Panc1 (cell line): ENCODE data around the gene RPEL1. TPM values are rescaled to one million over a fixed set of nuclear protein-coding genes. Genes with fewer than 3 reads are reported as not detected.

ENCODE experiments used
- ATAC-seq: fragments of 200-7000 bp; cut with Tn5 transposase; 2 replicates; pipeline ENCODE4 v1.9.1; 2020; ENCODE audit warnings: mild to moderate bottlenecking, moderate library complexity
- BruUV-seq: library from RNA; stranded (reverse); fragments of 400-500 nt; replicated peaks from 2 replicates; lab custom pipeline; 2021; lab: Mats Ljungman, UMichigan
- CTCF ChIA-PET: fragments of 300-600 bp; sonication (Branson Sonifier 250); formaldehyde crosslinking; loops from one replicate; lab custom pipeline; 2022; ENCODE audit warnings: antibody characterized with exemption; lab: Charles Lee
- POLR2A ChIA-PET: fragments of 300-600 bp; sonication (Branson Sonifier 250); formaldehyde crosslinking; loops from one replicate; lab custom pipeline; 2022; ENCODE audit warnings: antibody characterized with exemption; lab: Charles Lee
- DNase-seq: peaks from one replicate; pipeline ENCODE4 v3.0.0-alpha.2; 2010; ENCODE audit warnings: low read depth, low spot score
- H3K27ac ChIP-seq: 2 replicates; pipeline ENCODE4 v1.5.1; 2011; ENCODE audit warnings: mild to moderate bottlenecking, low read length, inconsistent platforms
- H3K27me3 ChIP-seq: fragments of 200-500 bp; sonication (Bioruptor generic); 2 replicates; pipeline ENCODE4 v1.6.0; 2014; ENCODE audit warnings: low read length, inconsistent platforms; ENCODE audit not compliant: control insufficient read depth, insufficient read depth
- H3K36me3 ChIP-seq: fragments of 200-500 bp; sonication (Bioruptor generic); 2 replicates; pipeline ENCODE4 v1.5.1; 2014; ENCODE audit warnings: inconsistent platforms, mild to moderate bottlenecking, low read length, moderate library complexity; ENCODE audit not compliant: control insufficient read depth, insufficient read depth
- H3K4me1 ChIP-seq: 2 replicates; pipeline ENCODE4 v1.5.1; 2011; ENCODE audit warnings: inconsistent platforms, mild to moderate bottlenecking, low read length, moderate library complexity; ENCODE audit not compliant: control insufficient read depth, insufficient read depth
- H3K4me3 ChIP-seq, 2 experiments: 2 replicates each; pipeline ENCODE4 v1.5.1; 2011 to 2012; ENCODE audit warnings: low read depth in 2 of 2, low read length in 2 of 2, mild to moderate bottlenecking in 2 of 2, inconsistent platforms in 1 of 2, moderate library complexity in 1 of 2
- H3K9me3 ChIP-seq: fragments of 200-500 bp; sonication (Bioruptor generic); 2 replicates; pipeline ENCODE4 v1.5.1; 2014; ENCODE audit warnings: low read depth, mild to moderate bottlenecking, inconsistent platforms, low read length, moderate library complexity; ENCODE audit not compliant: control insufficient read depth, insufficient read depth
- CTCF ChIP-seq: fragments of 450-650 bp; IDR thresholded peaks from 2 replicates; pipeline ENCODE4 v1.5.1; 2017; ENCODE audit warnings: mild to moderate bottlenecking
- POLR2AphosphoS5 ChIP-seq: IDR thresholded peaks from 2 replicates; pipeline ENCODE4 v1.6.1; 2012; ENCODE audit warnings: mild to moderate bottlenecking, low read depth, low read length, moderate library complexity
- SIN3A ChIP-seq: IDR thresholded peaks from 2 replicates; pipeline ENCODE4 v1.6.1; 2012; ENCODE audit warnings: low read depth, mild to moderate bottlenecking, low read length, moderate library complexity, borderline replicate concordance; ENCODE audit not compliant: insufficient read depth
- TCF7L2 ChIP-seq: IDR thresholded peaks from 2 replicates; pipeline ENCODE4 v1.6.1; 2011; ENCODE audit warnings: mild to moderate bottlenecking, low read depth, low read length, inconsistent platforms
- in situ Hi-C: cut with HindIII; loops from 2 replicates; pipeline ENCODE4 v1.10.0; 2016; ENCODE audit warnings: low sequenced_read_pairs, low pct_unique_long_range_greater_than_20kb
- intact Hi-C: fragments of 100-400 bp; cut with micrococcal nuclease; formaldehyde crosslinking; loops from one replicate; pipeline ENCODE4 v1.10.0; 2022; ENCODE audit not compliant: unreplicated experiment
- total RNA-seq: library from RNA; stranded (reverse); gene quantifications from one replicate; pipeline ENCODE4 v1.2.1, GENCODE V29; 2021; ENCODE audit not compliant: unreplicated experiment
- TF ChIP-seq, protein P1 (sequence below), 2 experiments: IDR thresholded peaks; 2 replicates each; pipeline ENCODE4 v1.6.1; 2011 to 2012; ENCODE audit warnings: low read depth in 2 of 2, control low read depth in 1 of 2, low read length in 1 of 2, mild to moderate bottlenecking in 1 of 2, moderate library complexity in 1 of 2; ENCODE audit not compliant: insufficient read depth in 1 of 2

The RPEL1 gene
- total RNA-seq, 1 experiment from 2014 or later = 0.10 TPM

- intact Hi-C loops (no loop called here), in situ Hi-C loops (no loop called here)
- no peak for ATAC-seq
- Histone ChIP-seq H3K36me3 (no peaks in the 10 kb centered on the region), H3K4me3 (no peak overlapping the region), H3K4me1 (0 out of 2 replicates have a peak, but pooled peaks cover 3% of the 10 kb centered on the region), H3K27me3 (peaks cover 10% of the 10 kb centered on the region), H3K27ac (no peak overlapping the region), H3K9me3 (no peaks in the 10 kb centered on the region)
- DNase-seq = no peak
- POLR2A ChIA-PET = interaction anchor here (0.6 to 0.9 kb wide), 2 partner anchors 41 to 48 kb away, joined by 3 to 12 read pairs; no protein-coding TSS in a partner anchor
- no TSS peak for BruUV-seq
- CTCF ChIA-PET = no interaction called here
- no peak for TF ChIP-seq CTCF
- TF ChIP-seq SIN3A = no peak
- TF ChIP-seq, protein P1, sequence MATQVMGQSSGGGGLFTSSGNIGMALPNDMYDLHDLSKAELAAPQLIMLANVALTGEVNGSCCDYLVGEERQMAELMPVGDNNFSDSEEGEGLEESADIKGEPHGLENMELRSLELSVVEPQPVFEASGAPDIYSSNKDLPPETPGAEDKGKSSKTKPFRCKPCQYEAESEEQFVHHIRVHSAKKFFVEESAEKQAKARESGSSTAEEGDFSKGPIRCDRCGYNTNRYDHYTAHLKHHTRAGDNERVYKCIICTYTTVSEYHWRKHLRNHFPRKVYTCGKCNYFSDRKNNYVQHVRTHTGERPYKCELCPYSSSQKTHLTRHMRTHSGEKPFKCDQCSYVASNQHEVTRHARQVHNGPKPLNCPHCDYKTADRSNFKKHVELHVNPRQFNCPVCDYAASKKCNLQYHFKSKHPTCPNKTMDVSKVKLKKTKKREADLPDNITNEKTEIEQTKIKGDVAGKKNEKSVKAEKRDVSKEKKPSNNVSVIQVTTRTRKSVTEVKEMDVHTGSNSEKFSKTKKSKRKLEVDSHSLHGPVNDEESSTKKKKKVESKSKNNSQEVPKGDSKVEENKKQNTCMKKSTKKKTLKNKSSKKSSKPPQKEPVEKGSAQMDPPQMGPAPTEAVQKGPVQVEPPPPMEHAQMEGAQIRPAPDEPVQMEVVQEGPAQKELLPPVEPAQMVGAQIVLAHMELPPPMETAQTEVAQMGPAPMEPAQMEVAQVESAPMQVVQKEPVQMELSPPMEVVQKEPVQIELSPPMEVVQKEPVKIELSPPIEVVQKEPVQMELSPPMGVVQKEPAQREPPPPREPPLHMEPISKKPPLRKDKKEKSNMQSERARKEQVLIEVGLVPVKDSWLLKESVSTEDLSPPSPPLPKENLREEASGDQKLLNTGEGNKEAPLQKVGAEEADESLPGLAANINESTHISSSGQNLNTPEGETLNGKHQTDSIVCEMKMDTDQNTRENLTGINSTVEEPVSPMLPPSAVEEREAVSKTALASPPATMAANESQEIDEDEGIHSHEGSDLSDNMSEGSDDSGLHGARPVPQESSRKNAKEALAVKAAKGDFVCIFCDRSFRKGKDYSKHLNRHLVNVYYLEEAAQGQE (IDR thresholded peaks at IDR 0.05; ENCODE audit: insufficient read depth in 1 of 2, low read depth in 2 of 2, low read length in 1 of 2) = no peak
- no peak for TF ChIP-seq POLR2AphosphoS5
- no peak for TF ChIP-seq TCF7L2
Measured at GRCh38 chr10:103280031-103280430, 34.3 kb downstream of the RPEL1 start.

DNA sequence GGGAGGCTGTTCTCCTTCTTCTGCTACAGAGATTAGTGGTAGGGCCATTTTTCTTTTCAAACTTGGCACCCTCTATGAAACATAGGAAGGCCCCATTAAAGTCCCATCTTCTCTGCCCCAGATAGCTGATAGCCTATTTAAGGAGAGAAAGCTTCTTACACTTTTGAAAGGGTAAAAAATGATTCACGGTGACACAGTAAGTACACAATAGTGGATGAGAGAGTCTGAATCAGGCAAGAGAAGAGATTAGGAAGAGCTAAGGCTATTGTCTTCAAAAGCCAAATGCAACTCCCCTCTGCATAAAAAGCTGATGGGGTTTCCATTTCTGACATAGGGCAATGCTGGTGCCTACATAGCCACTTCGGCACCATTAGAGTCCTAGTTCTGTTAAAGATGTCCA lies 34.8 kb downstream of the RPEL1 start:
- CTCF ChIA-PET = no interaction called here

More for the DNA sequence above, 34.8 kb downstream of the RPEL1 start:
- H3K27ac ChIP-seq = no peak overlapping the region
- H3K4me3 ChIP-seq = no peak overlapping the region
- intact Hi-C loops = no loop called here
- DNase-seq (no peak), ATAC-seq (no peak)
- POLR2A ChIA-PET = no interaction called here
- H3K36me3 ChIP-seq = no peaks in the 10 kb centered on the region
- no TSS peak for BruUV-seq
- H3K4me1 ChIP-seq = 0 out of 2 replicates have a peak, but pooled peaks cover 3% of the 10 kb centered on the region
- H3K9me3 ChIP-seq = no peaks in the 10 kb centered on the region
- TF ChIP-seq TCF7L2 (no peak), POLR2AphosphoS5 (no peak), SIN3A (no peak), CTCF (no peak)
- TF ChIP-seq, protein P1 (IDR thresholded peaks at IDR 0.05; ENCODE audit: insufficient read depth in 1 of 2, low read depth in 2 of 2, low read length in 1 of 2) = no peak
- in situ Hi-C loops = no loop called here
- H3K27me3 ChIP-seq = peaks cover 10% of the 10 kb centered on the region
